Measurements from ENCODE around the gene IBTK.

Gene IBTK

GRCh38 chr6:82178759-82179112, 68.8 kb downstream of the IBTK start:
- peaks cover 25% of the 10 kb centered on the region for H3K36me3 ChIP-seq (ENCODE audit: insufficient read depth, low read length)

GRCh38 chr6:82178077-82178758, 69.3 kb downstream of the IBTK start:
- H4K20me1 ChIP-seq (ENCODE audit: insufficient read depth, low read length) = no peaks in the 10 kb centered on the region
- peaks cover 26% of the 10 kb centered on the region for H3K36me3 ChIP-seq (ENCODE audit: insufficient read depth, low read length)
- TF ChIP-seq CTCF (IDR thresholded peaks at IDR 0.05; ENCODE audit: low read length) (peak; percentile 35; the same call in 1 of the 2 replicates), EZH2 (IDR thresholded peaks at IDR 0.05; ENCODE audit: borderline replicate concordance, low read length) (no peak)
- no peaks in the 10 kb centered on the region for H3K4me1 ChIP-seq (ENCODE audit: insufficient read depth, low read length, severe bottlenecking)
- H3K4me3 ChIP-seq (ENCODE audit: low read depth, low read length, poor library complexity, severe bottlenecking) = no peak overlapping the region
- H3K9ac ChIP-seq (ENCODE audit: low read length) = no peak overlapping the region
- H3K27me3 ChIP-seq (ENCODE audit: insufficient read depth, low read length) = no peaks in the 10 kb centered on the region
- no peak overlapping the region for H3K4me2 ChIP-seq (ENCODE audit: low read length)
- no peaks in the 10 kb centered on the region for H3F3A ChIP-seq (ENCODE audit: insufficient read depth, low read length)
- H3K9me3 ChIP-seq (ENCODE audit: low read length) = no peaks in the 10 kb centered on the region
- H3K79me2 ChIP-seq (ENCODE audit: insufficient read depth, low read length) = no peaks in the 10 kb centered on the region
- no peak overlapping the region for H2AFZ ChIP-seq (ENCODE audit: low read length)
- H3K9me2 ChIP-seq (ENCODE audit: low read depth, low read length) = no peaks in the 10 kb centered on the region
- H3K27ac ChIP-seq (ENCODE audit: low read depth, low read length, poor library complexity, severe bottlenecking) = no peak overlapping the region

More at GRCh38 chr6:82178759-82179112, 68.8 kb downstream of the IBTK start:
- TF ChIP-seq CTCF (IDR thresholded peaks at IDR 0.05; ENCODE audit: low read length) (no peak), EZH2 (IDR thresholded peaks at IDR 0.05; ENCODE audit: borderline replicate concordance, low read length) (no peak)
- Histone ChIP-seq H3K27me3 (ENCODE audit: insufficient read depth, low read length) (no peaks in the 10 kb centered on the region), H3K9ac (ENCODE audit: low read length) (no peak overlapping the region), H3K79me2 (ENCODE audit: insufficient read depth, low read length) (no peaks in the 10 kb centered on the region), H4K20me1 (ENCODE audit: insufficient read depth, low read length) (no peaks in the 10 kb centered on the region), H3K4me1 (ENCODE audit: insufficient read depth, low read length, severe bottlenecking) (no peaks in the 10 kb centered on the region), H3K4me2 (ENCODE audit: low read length) (no peak overlapping the region), H2AFZ (ENCODE audit: low read length) (no peak overlapping the region), H3K9me2 (ENCODE audit: low read depth, low read length) (no peaks in the 10 kb centered on the region), H3K4me3 (ENCODE audit: low read depth, low read length, poor library complexity, severe bottlenecking) (no peak overlapping the region), H3K9me3 (ENCODE audit: low read length) (no peaks in the 10 kb centered on the region), H3K27ac (ENCODE audit: low read depth, low read length, poor library complexity, severe bottlenecking) (no peak overlapping the region), H3F3A (ENCODE audit: insufficient read depth, low read length) (no peaks in the 10 kb centered on the region)

- Histone ChIP-seq H3F3A (ENCODE audit: insufficient read depth, low read length) (no peaks in the 10 kb centered on the region), H3K36me3 (ENCODE audit: insufficient read depth, low read length) (peaks cover 36% of the 10 kb centered on the region; the same call in 1 of the 2 replicates), H3K4me1 (ENCODE audit: insufficient read depth, low read length, severe bottlenecking) (no peaks in the 10 kb centered on the region), H3K27ac (ENCODE audit: low read depth, low read length, poor library complexity, severe bottlenecking) (no peak overlapping the region), H3K9ac (ENCODE audit: low read length) (no peak overlapping the region), H3K9me2 (ENCODE audit: low read depth, low read length) (no peaks in the 10 kb centered on the region), H3K4me3 (ENCODE audit: low read depth, low read length, poor library complexity, severe bottlenecking) (no peak overlapping the region), H2AFZ (ENCODE audit: low read length) (no peak overlapping the region), H3K4me2 (ENCODE audit: low read length) (no peak overlapping the region), H3K79me2 (ENCODE audit: insufficient read depth, low read length) (no peaks in the 10 kb centered on the region), H3K9me3 (ENCODE audit: low read length) (no peaks in the 10 kb centered on the region), H3K27me3 (ENCODE audit: insufficient read depth, low read length) (no peaks in the 10 kb centered on the region), H4K20me1 (ENCODE audit: insufficient read depth, low read length) (no peaks in the 10 kb centered on the region)
- TF ChIP-seq CTCF (IDR thresholded peaks at IDR 0.05; ENCODE audit: low read length) (no peak), EZH2 (IDR thresholded peaks at IDR 0.05; ENCODE audit: borderline replicate concordance, low read length) (no peak)
Measured at GRCh38 chr6:82176616-82177015, 70.9 kb downstream of the IBTK start.

All from OCI-LY1 (cell line).